Fibroblast of gingiva (primary cell): Measurements from ENCODE around the gene ENDOU.

Experiments
- DNase-seq: peaks from one replicate; pipeline ENCODE4 v3.0.0-alpha.2; 2011; ENCODE audit warnings: low read depth

The ENDOU gene

GRCh38 chr12:47757840-47758583 is 32.7 kb upstream of the ENDOU start:
- no peak for DNase-seq

- DNase-seq: no peak
Observed at GRCh38 chr12:47757364-47757839, 32.1 kb upstream of the ENDOU start.

GRCh38 chr12:47755655-47756562 is 30.6 kb upstream of the ENDOU start:
- DNase-seq: no peak

- DNase-seq: no peak
Observed at GRCh38 chr12:47754881-47755280, 29.6 kb upstream of the ENDOU start.

- DNase-seq: no peak
Observed at GRCh38 chr12:47754126-47754525, 28.8 kb upstream of the ENDOU start.

GRCh38 chr12:47753021-47754001 is 28.0 kb upstream of the ENDOU start:
- DNase-seq: no peak

- peak; percentile 70 for DNase-seq
Observed at GRCh38 chr12:47752552-47752951, 27.3 kb upstream of the ENDOU start.

GRCh38 chr12:47752121-47752520 is 26.8 kb upstream of the ENDOU start:
- no peak for DNase-seq

- DNase-seq: no peak
Observed at GRCh38 chr12:47751561-47751960, 26.3 kb upstream of the ENDOU start.

GRCh38 chr12:47750916-47751470 is 25.7 kb upstream of the ENDOU start:
- DNase-seq: no peak

- DNase-seq: no peak
Observed at GRCh38 chr12:47750229-47750798, 25.0 kb upstream of the ENDOU start.

GRCh38 chr12:47748899-47749298 is 23.6 kb upstream of the ENDOU start:
- DNase-seq: no peak

GRCh38 chr12:47748507-47748828 is 23.2 kb upstream of the ENDOU start:
- no peak for DNase-seq

- no peak for DNase-seq
Observed at GRCh38 chr12:47747596-47748506, 22.6 kb upstream of the ENDOU start.

- no peak for DNase-seq
Observed at GRCh38 chr12:47747126-47747525, 21.8 kb upstream of the ENDOU start.

- DNase-seq: no peak
Observed at GRCh38 chr12:47746523-47746922, 21.2 kb upstream of the ENDOU start.

- DNase-seq: no peak
Observed at GRCh38 chr12:47746073-47746472, 20.8 kb upstream of the ENDOU start.

GRCh38 chr12:47745485-47746041 is 20.3 kb upstream of the ENDOU start:
- DNase-seq: no peak

GRCh38 chr12:47744778-47745436 is 19.6 kb upstream of the ENDOU start:
- DNase-seq: no peak
